HEK293T (cell line): ENCODE results near the gene UGT3A2.

Experiments
- CTCF ChIA-PET: fragments of 350-600 bp; formaldehyde crosslinking; extraction: SDS; loops from one replicate; lab custom pipeline; 2021; ENCODE audit warnings: antibody characterized with exemption, inconsistent platforms; lab: Yijun Ruan, JAX
- POLR2A ChIA-PET: fragments of 350-600 bp; formaldehyde crosslinking; extraction: SDS; loops from one replicate; lab custom pipeline; 2020; ENCODE audit warnings: antibody characterized with exemption, inconsistent platforms; lab: Yijun Ruan, JAX
- DNase-seq: peaks from one replicate; pipeline ENCODE4 v3.0.0; 2012; ENCODE audit warnings: mixed read lengths; ENCODE audit errors: extremely low spot score
- ARNT ChIP-seq: fragments of 450-650 bp; IDR thresholded peaks from 2 replicates; pipeline ENCODE4 v1.6.1; 2017; ENCODE audit warnings: mild to moderate bottlenecking
- BHLHE40 ChIP-seq: fragments of 450-650 bp; IDR thresholded peaks from 2 replicates; pipeline ENCODE4 v1.6.1; 2016; ENCODE audit warnings: mild to moderate bottlenecking, moderate library complexity, borderline replicate concordance
- CTBP1 ChIP-seq: fragments of 450-650 bp; IDR thresholded peaks from 2 replicates; pipeline ENCODE4 v1.6.1; 2016; ENCODE audit warnings: borderline replicate concordance
- ELF4 ChIP-seq: fragments of 450-650 bp; IDR thresholded peaks from 2 replicates; pipeline ENCODE4 v1.6.1; 2017; ENCODE audit warnings: antibody characterized with exemption
- FOXA1 ChIP-seq: fragments of 450-650 bp; IDR thresholded peaks from 2 replicates; pipeline ENCODE4 v1.6.1; 2016; ENCODE audit warnings: mild to moderate bottlenecking
- FOXK2 ChIP-seq: fragments of 450-650 bp; IDR thresholded peaks from 2 replicates; pipeline ENCODE4 v1.6.1; 2016; ENCODE audit warnings: mild to moderate bottlenecking
- FOXM1 ChIP-seq: fragments of 450-650 bp; IDR thresholded peaks from 2 replicates; pipeline ENCODE4 v1.6.1; 2017; ENCODE audit warnings: mild to moderate bottlenecking, borderline replicate concordance
- HDGF ChIP-seq: fragments of 450-650 bp; IDR thresholded peaks from 2 replicates; pipeline ENCODE4 v1.6.1; 2017; ENCODE audit warnings: antibody characterized with exemption, borderline replicate concordance
- L3MBTL2 ChIP-seq: fragments of 450-650 bp; conservative IDR thresholded peaks from 2 replicates; pipeline ENCODE4 v1.6.1; 2016; ENCODE audit warnings: mild to moderate bottlenecking
- LEF1 ChIP-seq: fragments of 450-650 bp; IDR thresholded peaks from 2 replicates; pipeline ENCODE4 v1.6.1; 2017; ENCODE audit warnings: mild to moderate bottlenecking, borderline replicate concordance
- NFRKB ChIP-seq: fragments of 450-650 bp; IDR thresholded peaks from 2 replicates; pipeline ENCODE4 v1.6.1; 2016; ENCODE audit warnings: mild to moderate bottlenecking, moderate library complexity
- SP1 ChIP-seq: fragments of 450-650 bp; IDR thresholded peaks from 2 replicates; pipeline ENCODE4 v1.6.1; 2017
- SUZ12 ChIP-seq: fragments of 450-650 bp; IDR thresholded peaks from 2 replicates; pipeline ENCODE4 v1.6.1; 2016; ENCODE audit warnings: mild to moderate bottlenecking
- TARDBP ChIP-seq: fragments of 450-650 bp; IDR thresholded peaks from 2 replicates; pipeline ENCODE4 v1.6.1; 2016
- ZNF384 ChIP-seq: fragments of 450-650 bp; IDR thresholded peaks from 2 replicates; pipeline ENCODE4 v1.6.1; 2016
- TF ChIP-seq, protein P1 (sequence below): fragments of 450-650 bp; IDR thresholded peaks from 2 replicates; pipeline ENCODE4 v1.6.1; 2016

The UGT3A2 gene

DNA sequence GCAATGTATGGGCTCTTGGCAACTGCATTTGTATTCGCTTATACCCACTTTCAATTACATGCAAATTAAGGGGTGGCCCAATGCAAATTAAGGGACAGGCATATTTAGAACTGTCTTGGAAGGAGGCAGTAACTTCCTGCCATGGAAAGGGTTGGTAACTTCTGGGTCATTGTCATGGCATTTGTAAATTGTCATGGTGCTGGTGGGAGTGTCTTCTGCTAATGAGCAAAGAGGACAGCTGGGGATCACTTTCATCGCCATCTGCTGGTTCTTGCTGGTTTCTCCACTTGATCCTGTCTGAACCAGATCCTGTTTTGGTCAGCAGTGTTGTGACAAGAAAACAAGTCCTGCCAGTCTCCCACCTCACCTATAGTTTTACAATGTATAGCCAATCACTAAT is 23.3 kb upstream of the UGT3A2 start:
- no peak for TF ChIP-seq BHLHE40
- no peak for TF ChIP-seq FOXM1
- TF ChIP-seq HDGF: no peak
- CTCF ChIA-PET: interaction anchor here (1.5 kb wide), 1 partner anchor 11 kb away, joined by 3 read pairs; no protein-coding TSS in a partner anchor
- peak; percentile 16 for DNase-seq
- POLR2A ChIA-PET: no interaction called here

DNA sequence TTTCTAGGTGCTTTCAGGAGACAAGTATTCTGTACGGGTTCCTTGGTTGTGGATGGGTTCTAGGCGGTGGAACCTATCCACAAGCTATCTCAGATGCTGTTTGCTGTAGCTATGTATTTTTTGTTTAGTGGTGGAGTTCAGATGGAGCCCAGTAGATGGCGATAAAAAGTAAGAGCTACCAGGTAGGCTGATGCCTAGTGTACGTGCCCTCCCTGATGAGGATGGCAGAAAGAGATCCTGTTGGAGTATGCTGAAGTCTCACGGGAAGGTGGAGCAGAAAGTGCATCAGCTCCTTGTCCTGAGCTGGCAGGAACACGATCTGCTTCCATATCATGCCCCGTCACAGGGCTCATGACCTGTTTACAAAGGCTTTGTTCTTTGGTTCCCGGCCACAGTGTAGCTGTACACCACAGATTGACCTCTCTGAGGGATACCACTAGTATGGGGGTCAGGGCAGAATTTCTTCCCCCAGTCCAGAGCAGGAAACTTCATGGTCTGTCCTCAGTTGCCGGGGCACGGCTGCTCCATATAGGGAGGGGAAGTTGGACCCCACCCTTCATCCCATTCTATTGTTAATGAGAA is 12.6 kb upstream of the UGT3A2 start:
- ChIA-PET POLR2A (interaction anchor here (1.0 kb wide), 2 partner anchors 72 to 73 kb away, joined by 4 read pairs; partner anchors contain the start of genes LMBRD2 and SKP2), CTCF (interaction anchor here (0.5 to 1.7 kb wide), 21 partner anchors 8 to 624 kb away, joined by 3 to 13 read pairs (median 4); partner anchors contain the start of genes LMBRD2, RANBP3L and UGT3A2)
- DNase-seq: peak; percentile 68
- no peak for TF ChIP-seq TARDBP
- no peak for TF ChIP-seq CTBP1
- no peak for TF ChIP-seq L3MBTL2
- TF ChIP-seq SUZ12: no peak
- no peak for TF ChIP-seq ZNF384
- TF ChIP-seq FOXA1: no peak
- no peak for TF ChIP-seq BHLHE40
- TF ChIP-seq FOXK2: no peak
- TF ChIP-seq, protein P1, sequence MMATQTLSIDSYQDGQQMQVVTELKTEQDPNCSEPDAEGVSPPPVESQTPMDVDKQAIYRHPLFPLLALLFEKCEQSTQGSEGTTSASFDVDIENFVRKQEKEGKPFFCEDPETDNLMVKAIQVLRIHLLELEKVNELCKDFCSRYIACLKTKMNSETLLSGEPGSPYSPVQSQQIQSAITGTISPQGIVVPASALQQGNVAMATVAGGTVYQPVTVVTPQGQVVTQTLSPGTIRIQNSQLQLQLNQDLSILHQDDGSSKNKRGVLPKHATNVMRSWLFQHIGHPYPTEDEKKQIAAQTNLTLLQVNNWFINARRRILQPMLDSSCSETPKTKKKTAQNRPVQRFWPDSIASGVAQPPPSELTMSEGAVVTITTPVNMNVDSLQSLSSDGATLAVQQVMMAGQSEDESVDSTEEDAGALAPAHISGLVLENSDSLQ: no peak
- no peak for TF ChIP-seq FOXM1
- TF ChIP-seq ELF4: no peak
- TF ChIP-seq SP1: no peak
- no peak for TF ChIP-seq ARNT
- no peak for TF ChIP-seq HDGF
- TF ChIP-seq NFRKB: no peak
- no peak for TF ChIP-seq LEF1

DNA sequence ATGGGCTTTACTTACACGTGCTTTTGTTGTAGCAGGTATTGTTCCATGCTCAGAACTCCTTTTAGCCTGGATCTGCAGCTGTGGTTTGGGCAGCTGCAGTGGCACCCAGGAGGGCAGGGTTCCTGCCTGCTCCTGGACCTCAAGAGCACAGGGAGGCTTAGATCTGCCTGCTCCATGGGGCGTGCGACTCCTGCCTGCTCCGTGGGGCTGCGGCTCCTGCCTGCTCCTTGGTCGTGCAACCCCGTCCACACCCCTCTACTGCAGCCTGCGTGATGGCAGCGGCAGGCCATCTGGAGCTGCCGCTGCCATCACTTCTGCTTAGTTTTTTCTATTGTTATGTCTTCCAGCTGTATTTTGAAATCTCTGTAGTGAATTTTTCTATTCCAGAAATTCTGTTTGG is 11.7 kb upstream of the UGT3A2 start:
- DNase-seq: no peak
- TF ChIP-seq, protein P1: no peak
- no peak for TF ChIP-seq FOXK2
- TF ChIP-seq CTBP1: no peak
- TF ChIP-seq ARNT: no peak
- TF ChIP-seq SP1: no peak
- TF ChIP-seq FOXM1: no peak
- no peak for TF ChIP-seq BHLHE40
- TF ChIP-seq HDGF: no peak
- TF ChIP-seq NFRKB: no peak
- no peak for TF ChIP-seq L3MBTL2
- TF ChIP-seq ELF4: no peak
- no peak for TF ChIP-seq FOXA1
- TF ChIP-seq SUZ12: no peak
- TF ChIP-seq TARDBP: no peak
- TF ChIP-seq ZNF384: no peak
- TF ChIP-seq LEF1: no peak
- ChIA-PET CTCF (interaction anchor here (0.5 to 1.7 kb wide), 16 partner anchors 8 to 617 kb away, joined by 3 to 13 read pairs (median 4); partner anchors contain the start of genes LMBRD2, RANBP3L and UGT3A2), POLR2A (interaction anchor here (1.0 kb wide), 1 partner anchor 74 kb away, joined by 4 read pairs; the partner anchor contains the start of genes LMBRD2 and SKP2)

DNA sequence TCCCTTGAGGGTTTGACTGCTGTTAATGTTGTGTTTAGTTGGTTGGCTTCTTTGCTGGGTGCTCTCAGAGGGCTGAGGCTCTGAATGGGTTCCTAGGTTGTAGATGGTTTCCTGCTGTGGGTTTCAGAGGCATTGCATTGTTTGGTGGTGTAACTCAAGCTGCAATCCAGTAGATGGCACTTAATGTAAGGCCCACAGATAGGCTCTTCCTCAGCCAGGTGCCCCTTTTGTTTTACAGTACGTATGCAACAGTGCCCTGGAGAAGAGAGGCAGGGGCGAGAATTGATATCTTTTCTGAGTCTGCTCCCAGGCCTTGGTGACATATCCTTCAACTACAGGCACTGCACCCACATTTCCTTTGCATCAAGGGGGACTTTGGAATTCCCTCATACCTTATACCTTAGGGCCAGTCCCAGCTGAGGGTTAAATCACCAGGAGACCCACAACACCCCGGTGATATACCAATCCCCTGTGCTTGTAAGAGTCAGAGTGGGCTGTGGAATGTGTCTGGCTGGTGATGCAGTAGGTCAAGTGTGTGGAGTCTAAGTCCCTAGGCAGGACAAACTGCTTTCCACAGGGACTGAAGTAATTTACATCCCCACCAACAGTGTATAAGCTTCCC is 7.0 kb upstream of the UGT3A2 start:
- TF ChIP-seq FOXM1 (no peak), FOXA1 (no peak), SUZ12 (no peak), CTBP1 (no peak), ARNT (no peak), LEF1 (no peak), HDGF (no peak), L3MBTL2 (no peak), NFRKB (no peak), FOXK2 (no peak), ZNF384 (no peak), TARDBP (no peak), BHLHE40 (no peak), SP1 (no peak), ELF4 (no peak)
- TF ChIP-seq, protein P1: no peak
- ChIA-PET POLR2A (no interaction called here), CTCF (interaction anchor here (1.2 kb wide), 1 partner anchor 232 kb away, joined by 3 read pairs; no protein-coding TSS in a partner anchor)
- DNase-seq: peak; percentile 17

DNA sequence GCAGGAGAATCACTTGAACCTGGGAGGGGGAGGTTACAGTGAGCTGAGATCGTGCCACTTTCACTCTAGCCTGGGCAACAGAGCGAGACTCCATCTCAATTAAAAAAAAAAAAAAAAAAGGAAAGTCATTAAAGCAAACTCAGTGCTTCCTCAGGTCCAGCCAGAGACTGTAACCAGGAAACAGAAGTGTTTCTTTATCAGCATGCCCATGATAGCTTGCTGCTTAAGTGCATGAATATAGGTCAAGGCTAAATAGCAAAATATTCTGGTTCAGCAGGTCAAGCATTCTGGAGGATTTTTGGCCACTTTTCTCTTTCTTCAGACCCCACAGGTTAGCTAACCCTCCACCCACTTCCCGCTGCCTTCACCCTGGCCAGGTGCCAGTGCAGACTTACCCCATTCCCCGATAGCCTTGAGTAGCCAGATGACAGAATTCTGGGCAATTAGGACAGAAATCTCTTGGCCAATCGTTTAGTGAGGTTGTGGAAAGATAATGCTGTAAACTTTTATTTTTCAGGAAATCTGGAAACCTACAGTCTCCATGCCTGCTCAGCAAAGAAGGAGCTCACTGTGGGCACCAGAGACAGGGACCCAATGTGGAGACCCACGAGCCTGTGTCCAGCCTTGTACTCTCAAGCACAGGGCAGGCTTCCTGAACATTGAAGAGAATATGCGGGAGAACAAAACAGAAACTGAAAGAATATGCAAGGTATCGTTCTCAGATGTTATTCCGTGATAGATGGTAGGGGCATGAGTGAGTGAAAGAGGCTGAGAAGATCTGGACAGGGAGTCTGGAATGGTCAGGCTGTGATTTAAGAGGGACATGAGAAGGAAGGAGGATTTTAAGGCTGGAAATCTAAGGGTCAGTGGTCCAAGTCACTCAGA is 4.2 kb upstream of the UGT3A2 start:
- TF ChIP-seq, protein P1: no peak
- no peak for TF ChIP-seq L3MBTL2
- TF ChIP-seq ELF4: no peak
- TF ChIP-seq SUZ12: no peak
- no peak for TF ChIP-seq ZNF384
- no peak for TF ChIP-seq LEF1
- no peak for TF ChIP-seq FOXA1
- TF ChIP-seq HDGF: no peak
- ChIA-PET POLR2A (interaction anchor here (1.7 kb wide), 1 partner anchor 80 kb away, joined by 3 read pairs; the partner anchor contains the start of gene LMBRD2), CTCF (interaction anchor here (0.6 to 1.1 kb wide), 2 partner anchors 8 to 197 kb away, joined by 3 to 4 read pairs; no protein-coding TSS in a partner anchor)
- DNase-seq: no peak
